ENCODE results near the gene FSTL5.

- no peak for TF ChIP-seq JUN (CRISPR knock-in tag; IDR thresholded peaks at IDR 0.05)
- no peak for TF ChIP-seq NCOA5 (CRISPR knock-in tag; IDR thresholded peaks at IDR 0.05)
- no peak for TF ChIP-seq POLR2A (IDR thresholded peaks at IDR 0.05; ENCODE audit: insufficient read depth in 1 of 2, low read depth in 2 of 2, low read length in 2 of 2)
- TF ChIP-seq CTCF (CRISPR knock-in tag; IDR thresholded peaks at IDR 0.05) = no peak
- no peak for TF ChIP-seq REST (IDR thresholded peaks at IDR 0.05; ENCODE audit: borderline replicate concordance in 1 of 2, low read depth in 1 of 2, low read length in 2 of 2)
- TF ChIP-seq TCF7 (IDR thresholded peaks at IDR 0.05; ENCODE audit: low read depth) = no peak
- TF ChIP-seq DPF2 (CRISPR knock-in tag; IDR thresholded peaks at IDR 0.05; ENCODE audit: borderline replicate concordance, low read depth) = no peak
- no peak for TF ChIP-seq SNAPC2 (CRISPR knock-in tag; IDR thresholded peaks at IDR 0.05)
- TF ChIP-seq KAT7 (CRISPR knock-in tag; IDR thresholded peaks at IDR 0.05; ENCODE audit: borderline replicate concordance) = no peak
- no peak for TF ChIP-seq POLR2AphosphoS5 (IDR thresholded peaks at IDR 0.05; ENCODE audit: low read depth, low read length)
Measured at GRCh38 chr4:162059656-162060055, 104.1 kb downstream of the FSTL5 start.
